Pancreas (tissue), 10 donors: ENCODE measurements around the gene P2RY13. TPM values are rescaled to one million over a fixed set of nuclear protein-coding genes. Genes with fewer than 3 reads are reported as not detected.

Experiments
- ATAC-seq, 4 donors: fragments of 200-7000 bp; cut with Tn5 transposase; one replicate each; pipeline versions ENCODE4 v1.8.0 to v1.9.1; 2020; ENCODE audit warnings: mild to moderate bottlenecking in 4 of 4, moderate library complexity in 4 of 4
- DNase-seq, 6 donors: peaks; one replicate each; pipeline ENCODE4 v3.0.0-alpha.2; 2020
- FAIRE-seq: peaks from 2 replicates; lab custom pipeline; 2012; peaks lifted over from hg19 to GRCh38; lab: Jason Lieb, UNC
- H3K27ac ChIP-seq, 4 donors: fragments of 200-600 bp; sonication (generic); 1 replicate in 3 of 4; 2 replicates in 1 of 4; pipeline versions ENCODE4 v1.5.0 to v1.8.0; 2020
- H3K27me3 ChIP-seq, 4 donors: fragments of 200-600 bp; one replicate each; pipeline ENCODE4 v1.8.0; 2021
- H3K36me3 ChIP-seq, 3 donors: fragments of 200-600 bp; sonication (generic) in 1 of 3; one replicate each; pipeline versions ENCODE4 v1.5.0 to v1.8.0; 2020 to 2021
- H3K4me1 ChIP-seq, 3 donors: fragments of 200-600 bp; one replicate each; pipeline ENCODE4 v1.8.0; 2021
- H3K4me3 ChIP-seq, 4 donors: fragments of 200-600 bp; sonication (generic) in 2 of 4; one replicate each; pipeline versions ENCODE4 v1.5.0 to v1.8.0; 2020 to 2021
- H3K9me3 ChIP-seq, 4 donors: fragments of 200-600 bp; one replicate each; pipeline ENCODE4 v1.8.0; 2021
- WGBS, 2 donors: extraction: QIAGEN DNeasy Blood & Tissue Kit; methylation state at CpG; one replicate each; pipeline ENCODE4 v1.1.7; 2013; 5-methylcytosine and 5-hydroxymethylcytosine counted together
- intact Hi-C, 3 donors: fragments of 100-400 bp; cut with DNase I; formaldehyde crosslinking; loops; one replicate each; pipeline versions ENCODE4 v1.11.1 to v1.14.2; 2022
- polyA plus RNA-seq, 2 donors: library from polyadenylated mRNA; stranded (reverse); fragments of 200-250 nt; gene quantifications; one replicate each; pipeline ENCODE4 v1.2.3, GENCODE V29; 2013
- total RNA-seq, 6 donors: library from RNA; stranded (reverse); fragmentation: NEBNext Ultra II Directional in 4 of 6; extraction: Animal tissue kit (Norgen Biotek cat#: 25700) in 4 of 6; gene quantifications; one replicate each; pipeline versions ENCODE4 v1.2.1 to v1.2.4, GENCODE V29; 2021 to 2023
- TF ChIP-seq, protein P1 (sequence below), 4 donors: fragments of 200-600 bp; sonication (generic) in 3 of 4; IDR thresholded peaks; one replicate each; pipeline versions ENCODE4 v1.5.0 to v1.8.0; 2021; ENCODE audit warnings: antibody characterized with exemption in 4 of 4
- donor health status: healthy with polysubstance abuse.
- donor health status: DM: no; HTN: no; CAD: no; lungs with moderate emphysema.
- donor health status: DM: no; HTN: no; CAD: no.
- donor health status: control.
- donor health status: control.
- donor health status: Bipolar disorder and iron deficiency.
- donor health status: DM: yes; HTN: yes; CAD: no.
- donor health status: DM: no; HTN: no; CAD: no.
- donor health status: DM: no; HTN: no; CAD: no.
- donor health status: DM: yes; HTN: yes; CAD: no.

The P2RY13 gene
- total and polyA plus RNA-seq, 8 donors: 0.08 to 1.9 (median 0.23) TPM

DNA sequence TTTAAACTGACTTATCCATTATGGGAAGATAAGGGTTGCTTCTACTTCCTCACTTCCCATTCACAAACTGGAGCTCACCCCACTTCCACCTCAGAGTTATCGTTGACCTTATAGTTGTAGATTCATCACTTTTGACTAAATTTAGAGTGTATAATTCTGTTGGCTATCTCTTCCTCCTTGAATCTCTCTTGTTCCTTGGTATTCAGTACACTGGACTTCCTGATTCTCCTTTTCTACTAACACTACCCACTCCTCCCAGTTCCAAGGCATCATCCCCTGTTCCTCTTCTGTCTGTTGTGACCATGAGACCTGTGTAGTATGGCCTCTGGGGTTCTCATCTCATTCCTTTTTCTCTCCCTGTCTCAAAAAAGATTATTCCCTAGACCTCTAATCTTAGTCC is 6.8 kb downstream of the P2RY13 start:
- FAIRE-seq (no peak), DNase-seq (no peak), ATAC-seq (no peak)
- H3K27me3 ChIP-seq: no peaks in the 10 kb centered on the region
- no peaks in the 10 kb centered on the region for H3K4me1 ChIP-seq
- H3K27ac ChIP-seq: no peak overlapping the region
- H3K36me3 ChIP-seq: no peaks in the 10 kb centered on the region
- no peaks in the 10 kb centered on the region for H3K9me3 ChIP-seq
- intact Hi-C loops: no loop called here
- no peak overlapping the region for H3K4me3 ChIP-seq
- TF ChIP-seq, protein P1, sequence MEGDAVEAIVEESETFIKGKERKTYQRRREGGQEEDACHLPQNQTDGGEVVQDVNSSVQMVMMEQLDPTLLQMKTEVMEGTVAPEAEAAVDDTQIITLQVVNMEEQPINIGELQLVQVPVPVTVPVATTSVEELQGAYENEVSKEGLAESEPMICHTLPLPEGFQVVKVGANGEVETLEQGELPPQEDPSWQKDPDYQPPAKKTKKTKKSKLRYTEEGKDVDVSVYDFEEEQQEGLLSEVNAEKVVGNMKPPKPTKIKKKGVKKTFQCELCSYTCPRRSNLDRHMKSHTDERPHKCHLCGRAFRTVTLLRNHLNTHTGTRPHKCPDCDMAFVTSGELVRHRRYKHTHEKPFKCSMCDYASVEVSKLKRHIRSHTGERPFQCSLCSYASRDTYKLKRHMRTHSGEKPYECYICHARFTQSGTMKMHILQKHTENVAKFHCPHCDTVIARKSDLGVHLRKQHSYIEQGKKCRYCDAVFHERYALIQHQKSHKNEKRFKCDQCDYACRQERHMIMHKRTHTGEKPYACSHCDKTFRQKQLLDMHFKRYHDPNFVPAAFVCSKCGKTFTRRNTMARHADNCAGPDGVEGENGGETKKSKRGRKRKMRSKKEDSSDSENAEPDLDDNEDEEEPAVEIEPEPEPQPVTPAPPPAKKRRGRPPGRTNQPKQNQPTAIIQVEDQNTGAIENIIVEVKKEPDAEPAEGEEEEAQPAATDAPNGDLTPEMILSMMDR (IDR thresholded peaks at IDR 0.05): no peak
- WGBS, 2 donors: 91 to 96% methylated on average over 1 of the region's 1 CpG

DNA sequence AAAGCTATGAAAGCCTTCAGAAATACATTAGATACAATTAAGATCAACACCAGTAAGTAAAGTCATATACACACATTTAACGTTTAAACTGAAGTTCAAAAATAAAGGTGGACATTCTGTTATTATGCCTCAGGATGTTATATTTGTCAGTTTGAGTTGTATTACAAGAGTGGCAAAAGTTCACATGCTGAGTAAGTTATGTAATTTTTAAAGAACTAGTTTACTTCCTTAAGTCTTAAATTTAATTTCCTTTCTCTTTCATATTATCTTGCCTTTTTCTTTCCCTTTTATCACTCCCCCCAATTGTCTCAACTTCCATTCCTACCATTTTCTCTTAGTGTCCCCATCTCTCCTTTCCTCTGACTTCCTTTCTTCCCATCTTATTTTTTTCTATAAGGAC is 7.8 kb downstream of the P2RY13 start:
- DNase-seq: no peak
- intact Hi-C loops: no loop called here
- Histone ChIP-seq H3K4me3 (no peak overlapping the region), H3K4me1 (no peaks in the 10 kb centered on the region), H3K9me3 (no peaks in the 10 kb centered on the region), H3K36me3 (no peaks in the 10 kb centered on the region), H3K27me3 (no peaks in the 10 kb centered on the region), H3K27ac (no peak overlapping the region)
- TF ChIP-seq, protein P1 (IDR thresholded peaks at IDR 0.05): no peak
- WGBS, 2 donors: 61 to 74% methylated on average over 1 of the region's 1 CpG
- FAIRE-seq: no peak
- ATAC-seq: no peak

DNA sequence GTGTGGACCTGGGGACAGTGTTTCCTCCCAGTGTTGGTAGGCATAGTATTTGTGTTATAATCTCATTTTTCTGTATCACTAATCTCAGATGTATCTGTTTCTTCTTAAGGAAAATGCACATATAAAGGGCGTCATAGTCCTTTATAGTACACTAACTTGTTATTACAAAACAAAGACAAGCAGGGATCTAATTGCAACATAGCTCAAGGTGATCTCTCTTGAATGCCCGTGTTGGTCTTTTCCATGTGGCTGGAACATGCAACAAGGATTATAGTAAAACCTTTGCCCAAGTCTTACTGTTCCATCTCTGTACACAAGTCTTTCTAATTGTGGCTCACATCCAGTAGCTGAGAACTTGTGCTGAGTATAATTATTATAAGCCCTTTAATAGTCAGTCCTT is 9.2 kb downstream of the P2RY13 start:
- Histone ChIP-seq H3K4me1 (no peaks in the 10 kb centered on the region), H3K27me3 (no peaks in the 10 kb centered on the region), H3K27ac (no peak overlapping the region), H3K9me3 (no peaks in the 10 kb centered on the region), H3K36me3 (no peaks in the 10 kb centered on the region), H3K4me3 (no peak overlapping the region)
- ATAC-seq: no peak
- intact Hi-C loops: no loop called here
- TF ChIP-seq, protein P1 (IDR thresholded peaks at IDR 0.05): no peak
- FAIRE-seq: no peak
- DNase-seq: no peak
- 71 to 75% methylated on average over 2 of the region's 2 CpGs for WGBS, 2 donors

DNA sequence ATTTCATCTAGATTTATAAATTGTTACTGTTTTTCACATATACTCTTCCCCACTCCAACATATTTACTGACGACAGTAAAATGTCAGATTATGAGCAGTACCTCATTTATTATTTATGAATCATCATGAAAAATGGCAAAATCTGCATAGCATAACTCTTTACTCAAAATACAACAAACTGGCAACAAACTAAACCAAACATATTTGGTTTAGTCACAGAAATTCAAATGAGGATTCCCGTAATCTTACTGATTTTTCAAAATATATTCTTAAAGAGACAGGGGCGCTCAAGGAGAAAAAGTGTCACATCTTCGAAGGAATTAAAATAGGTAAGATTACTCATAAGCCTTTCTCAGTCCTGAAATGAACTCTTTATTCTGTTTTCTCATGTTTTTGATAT is 9.7 kb downstream of the P2RY13 start:
- no peaks in the 10 kb centered on the region for H3K27me3 ChIP-seq
- H3K4me1 ChIP-seq: no peaks in the 10 kb centered on the region
- FAIRE-seq (no peak), DNase-seq (no peak), ATAC-seq (no peak)
- no peak overlapping the region for H3K27ac ChIP-seq
- no peaks in the 10 kb centered on the region for H3K9me3 ChIP-seq
- WGBS, 2 donors: 87% methylated on average over 4 of the region's 4 CpGs
- H3K4me3 ChIP-seq: no peak overlapping the region
- TF ChIP-seq, protein P1 (IDR thresholded peaks at IDR 0.05): no peak
- H3K36me3 ChIP-seq: no peaks in the 10 kb centered on the region
- intact Hi-C loops: no loop called here

DNA sequence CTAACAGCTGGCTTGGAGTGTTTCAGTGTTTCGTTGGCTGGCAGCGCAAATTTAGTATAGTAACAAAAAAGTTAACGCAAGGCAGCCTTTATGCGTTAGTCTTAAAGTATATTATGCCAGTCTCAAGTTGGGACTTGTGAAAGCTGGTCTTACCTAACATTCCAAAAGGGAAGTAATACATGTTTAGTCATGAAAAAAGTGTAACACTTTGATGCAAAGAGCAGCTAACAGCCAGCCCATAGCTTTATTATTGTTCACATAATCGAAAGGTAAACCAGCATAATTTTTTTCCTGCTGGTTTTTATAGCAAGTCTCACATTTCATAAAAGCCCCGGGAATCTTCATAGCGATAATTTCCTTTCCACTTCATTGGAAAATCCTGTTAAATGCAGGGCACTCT is 10.4 kb downstream of the P2RY13 start:
- WGBS, 2 donors: 86 to 87% methylated on average over 7 of the region's 7 CpGs
- Histone ChIP-seq H3K27me3 (no peaks in the 10 kb centered on the region), H3K36me3 (no peaks in the 10 kb centered on the region), H3K4me3 (no peak overlapping the region), H3K4me1 (no peaks in the 10 kb centered on the region), H3K27ac (no peak overlapping the region), H3K9me3 (no peaks in the 10 kb centered on the region)
- intact Hi-C loops: no loop called here
- TF ChIP-seq, protein P1 (IDR thresholded peaks at IDR 0.05): no peak
- ATAC-seq (no peak), FAIRE-seq (no peak), DNase-seq (no peak)
